Neural cell (in vitro differentiated cells): ENCODE data around the gene FAM171A1. TPM values are rescaled to one million over a fixed set of nuclear protein-coding genes. Genes with fewer than 3 reads are reported as not detected.

Experiments used
- H2AFZ ChIP-seq: fragments of 200-600, 300-800 bp; sonication (generic), shearing (Covaris generic); 2 replicates; pipeline ENCODE4 v1.6.0; 2014; ENCODE audit warnings: low read depth, mild to moderate bottlenecking, antibody characterized with exemption, low read length, moderate library complexity
- H3F3A ChIP-seq: fragments of 200-600 bp; shearing (Covaris generic); 2 replicates; pipeline ENCODE4 v1.6.1; 2016; ENCODE audit warnings: mild to moderate bottlenecking, moderate library complexity, mixed read lengths, antibody characterized with exemption, low read length; ENCODE audit not compliant: insufficient read depth, poor library complexity, severe bottlenecking
- H3K27ac ChIP-seq: fragments of 200-600, 300-800 bp; sonication (generic), shearing (Covaris generic); 2 replicates; pipeline ENCODE4 v1.5.1; 2014; ENCODE audit warnings: mild to moderate bottlenecking, low read length, moderate library complexity
- H3K27me3 ChIP-seq: fragments of 300-800, 200-600 bp; sonication (generic), shearing (Covaris generic); 2 replicates; pipeline ENCODE4 v1.6.0; 2014; ENCODE audit warnings: mild to moderate bottlenecking, low read depth, low read length, moderate library complexity; ENCODE audit not compliant: insufficient read depth
- H3K36me3 ChIP-seq: fragments of 300-800, 200-600 bp; sonication (generic), shearing (Covaris generic); 2 replicates; pipeline ENCODE4 v1.5.1; 2014; ENCODE audit warnings: mild to moderate bottlenecking, antibody characterized with exemption, low read length, moderate library complexity; ENCODE audit not compliant: insufficient read depth
- H3K4me2 ChIP-seq: fragments of 300-800, 200-600 bp; sonication (generic), shearing (Covaris generic); 2 replicates; pipeline ENCODE4 v1.6.0; 2014; ENCODE audit warnings: mild to moderate bottlenecking, low read length
- H3K4me3 ChIP-seq: fragments of 300-800, 200-600 bp; sonication (generic), shearing (Covaris generic); 2 replicates; pipeline ENCODE4 v1.5.1; 2014; ENCODE audit warnings: mild to moderate bottlenecking, low read length, moderate library complexity
- H3K79me2 ChIP-seq: fragments of 200-600 bp; shearing (Covaris generic); replicated peaks from 2 replicates; pipeline ENCODE4 v1.6.0; 2014; ENCODE audit warnings: mild to moderate bottlenecking, low read length, moderate library complexity; ENCODE audit not compliant: insufficient read depth
- H3K9ac ChIP-seq: fragments of 300-800, 200-600 bp; sonication (generic), shearing (Covaris generic); 2 replicates; pipeline ENCODE4 v1.6.1; 2016; ENCODE audit warnings: mild to moderate bottlenecking, low read length, mixed read lengths
- H3K9me2 ChIP-seq: fragments of 200-600 bp; shearing (Covaris generic); 2 replicates; pipeline ENCODE4 v1.6.1; 2016; ENCODE audit warnings: mild to moderate bottlenecking, low read length, mixed read lengths; ENCODE audit not compliant: insufficient read depth
- H3K9me3 ChIP-seq: fragments of 200-600, 300-800 bp; sonication (generic), shearing (Covaris generic); 2 replicates; pipeline ENCODE4 v1.6.1; 2016; ENCODE audit warnings: mild to moderate bottlenecking, mixed run types, low read length, moderate library complexity, mixed read lengths
- H4K20me1 ChIP-seq: fragments of 200-600 bp; shearing (Covaris generic); 2 replicates; pipeline ENCODE4 v1.6.1; 2016; ENCODE audit warnings: mild to moderate bottlenecking, mixed run types; ENCODE audit not compliant: insufficient read depth
- EP300 ChIP-seq: fragments of 450-650 bp; conservative IDR thresholded peaks from 2 replicates; pipeline ENCODE4 v1.6.1; 2014; ENCODE audit warnings: antibody characterized with exemption, mild to moderate bottlenecking, moderate library complexity; ENCODE audit not compliant: poor library complexity, severe bottlenecking
- EZH2 ChIP-seq: fragments of 200-600, 300-800 bp; shearing (Covaris generic), sonication (generic); IDR thresholded peaks from 2 replicates; pipeline ENCODE4 v1.6.1; 2014; ENCODE audit warnings: antibody characterized with exemption, low read length, borderline replicate concordance, mild to moderate bottlenecking; ENCODE audit not compliant: insufficient read depth, poor library complexity, severe bottlenecking
- MXI1 ChIP-seq: fragments of 450-650 bp; conservative IDR thresholded peaks from 2 replicates; pipeline ENCODE4 v1.6.1; 2014; ENCODE audit warnings: antibody characterized with exemption, mild to moderate bottlenecking; ENCODE audit not compliant: poor library complexity, severe bottlenecking
- POLR2AphosphoS5 ChIP-seq: IDR thresholded peaks from 2 replicates; pipeline ENCODE4 v1.6.1; 2012
- RAD21 ChIP-seq: fragments of 450-650 bp; conservative IDR thresholded peaks from 2 replicates; pipeline ENCODE4 v1.6.1; 2014; ENCODE audit warnings: antibody characterized with exemption, mild to moderate bottlenecking, moderate library complexity
- SMC3 ChIP-seq: fragments of 450-650 bp; conservative IDR thresholded peaks from 2 replicates; pipeline ENCODE4 v1.6.1; 2014; ENCODE audit warnings: antibody characterized with exemption, mild to moderate bottlenecking, moderate library complexity; ENCODE audit not compliant: poor library complexity
- TAF1 ChIP-seq: IDR thresholded peaks from 2 replicates; pipeline ENCODE4 v1.6.1; 2012; ENCODE audit warnings: low read depth
- polyA plus RNA-seq: library from polyadenylated mRNA; depleted of rRNA; stranded (reverse); fragments of >200 nt; gene quantifications from 2 replicates; pipeline ENCODE4 v1.2.3, GENCODE V29; 2014
- TF ChIP-seq, protein P1 (sequence below): fragments of 450-650 bp; IDR thresholded peaks from 2 replicates; pipeline ENCODE4 v1.5.1; 2014; ENCODE audit warnings: antibody characterized with exemption, mild to moderate bottlenecking, moderate library complexity; ENCODE audit not compliant: poor library complexity, severe bottlenecking
- TF ChIP-seq, protein P2 (sequence below): IDR thresholded peaks from 2 replicates; pipeline ENCODE4 v1.6.1; 2012; ENCODE audit warnings: borderline replicate concordance

FAM171A1 gene
- polyA plus RNA-seq, 1 donor from 2014 or later, result 28.8 TPM

DNA sequence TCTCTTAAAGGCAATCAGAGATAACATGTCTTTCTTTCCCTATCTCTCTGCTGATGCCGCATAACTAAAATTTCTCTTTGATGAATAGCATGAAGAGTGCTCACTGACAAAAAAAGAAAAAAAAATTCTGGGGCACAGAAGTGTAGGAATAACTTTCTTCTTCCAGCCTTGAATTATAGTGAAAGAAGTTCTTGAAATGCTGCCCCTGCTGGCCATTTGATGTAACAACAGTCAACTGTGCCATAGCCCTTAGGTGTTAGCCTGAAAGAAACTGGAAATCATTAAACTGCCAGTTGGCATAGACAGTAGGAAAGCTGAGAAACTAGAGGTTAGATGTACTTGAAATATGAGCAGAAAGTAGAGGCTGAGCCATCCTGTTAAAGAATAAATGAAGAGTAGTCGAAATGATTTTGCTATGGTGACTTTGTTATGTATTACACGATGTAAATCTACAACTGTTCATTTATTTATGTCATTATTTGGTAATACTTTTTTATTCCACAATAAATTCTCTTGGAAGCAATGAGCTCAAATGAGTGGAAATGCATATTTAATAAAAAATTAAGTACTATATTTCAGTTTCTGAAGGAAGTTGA, 48.3 kb upstream of the FAM171A1 start:
- Histone ChIP-seq H3K4me3 (no peak overlapping the region), H3K27ac (no peak overlapping the region), H3K79me2 (no peaks in the 10 kb centered on the region), H3K9me2 (no peaks in the 10 kb centered on the region), H3F3A (no peaks in the 10 kb centered on the region), H4K20me1 (no peaks in the 10 kb centered on the region), H3K9ac (no peak overlapping the region), H3K36me3 (no peaks in the 10 kb centered on the region), H3K27me3 (no peaks in the 10 kb centered on the region), H2AFZ (no peak overlapping the region), H3K4me2 (no peak overlapping the region), H3K9me3 (no peaks in the 10 kb centered on the region)
- TF ChIP-seq, protein P1, sequence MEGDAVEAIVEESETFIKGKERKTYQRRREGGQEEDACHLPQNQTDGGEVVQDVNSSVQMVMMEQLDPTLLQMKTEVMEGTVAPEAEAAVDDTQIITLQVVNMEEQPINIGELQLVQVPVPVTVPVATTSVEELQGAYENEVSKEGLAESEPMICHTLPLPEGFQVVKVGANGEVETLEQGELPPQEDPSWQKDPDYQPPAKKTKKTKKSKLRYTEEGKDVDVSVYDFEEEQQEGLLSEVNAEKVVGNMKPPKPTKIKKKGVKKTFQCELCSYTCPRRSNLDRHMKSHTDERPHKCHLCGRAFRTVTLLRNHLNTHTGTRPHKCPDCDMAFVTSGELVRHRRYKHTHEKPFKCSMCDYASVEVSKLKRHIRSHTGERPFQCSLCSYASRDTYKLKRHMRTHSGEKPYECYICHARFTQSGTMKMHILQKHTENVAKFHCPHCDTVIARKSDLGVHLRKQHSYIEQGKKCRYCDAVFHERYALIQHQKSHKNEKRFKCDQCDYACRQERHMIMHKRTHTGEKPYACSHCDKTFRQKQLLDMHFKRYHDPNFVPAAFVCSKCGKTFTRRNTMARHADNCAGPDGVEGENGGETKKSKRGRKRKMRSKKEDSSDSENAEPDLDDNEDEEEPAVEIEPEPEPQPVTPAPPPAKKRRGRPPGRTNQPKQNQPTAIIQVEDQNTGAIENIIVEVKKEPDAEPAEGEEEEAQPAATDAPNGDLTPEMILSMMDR, result peak; percentile 67
- TF ChIP-seq SMC3, result no peak
- TF ChIP-seq POLR2AphosphoS5, result no peak

DNA sequence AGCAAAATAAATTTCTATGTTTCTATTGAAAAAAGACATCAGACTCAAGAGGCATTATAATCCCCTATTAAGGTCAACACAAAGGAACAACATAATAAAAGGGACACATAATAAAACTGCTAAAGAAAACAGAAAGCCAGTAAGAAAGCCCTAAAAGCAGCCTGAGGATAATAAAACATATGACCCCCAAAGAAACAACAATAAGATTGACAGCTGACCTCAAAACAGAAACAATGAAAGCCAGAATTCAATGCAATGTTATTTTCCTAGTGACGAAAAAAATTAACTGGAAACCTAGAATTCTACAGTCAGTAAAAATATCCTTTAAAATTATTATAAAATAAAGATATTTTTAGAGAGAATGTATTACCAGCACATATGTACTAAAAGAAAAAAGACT, 44.9 kb upstream of the FAM171A1 start:
- Histone ChIP-seq H3K36me3 (no peaks in the 10 kb centered on the region), H3K9ac (no peak overlapping the region), H3F3A (no peaks in the 10 kb centered on the region), H2AFZ (no peak overlapping the region), H3K9me2 (no peaks in the 10 kb centered on the region), H3K4me2 (no peak overlapping the region), H3K27me3 (no peaks in the 10 kb centered on the region), H3K9me3 (no peaks in the 10 kb centered on the region), H3K4me3 (no peak overlapping the region), H4K20me1 (no peaks in the 10 kb centered on the region), H3K27ac (no peak overlapping the region), H3K79me2 (no peaks in the 10 kb centered on the region)
- TF ChIP-seq EP300 (no peak), MXI1 (no peak)
- TF ChIP-seq, protein P2, sequence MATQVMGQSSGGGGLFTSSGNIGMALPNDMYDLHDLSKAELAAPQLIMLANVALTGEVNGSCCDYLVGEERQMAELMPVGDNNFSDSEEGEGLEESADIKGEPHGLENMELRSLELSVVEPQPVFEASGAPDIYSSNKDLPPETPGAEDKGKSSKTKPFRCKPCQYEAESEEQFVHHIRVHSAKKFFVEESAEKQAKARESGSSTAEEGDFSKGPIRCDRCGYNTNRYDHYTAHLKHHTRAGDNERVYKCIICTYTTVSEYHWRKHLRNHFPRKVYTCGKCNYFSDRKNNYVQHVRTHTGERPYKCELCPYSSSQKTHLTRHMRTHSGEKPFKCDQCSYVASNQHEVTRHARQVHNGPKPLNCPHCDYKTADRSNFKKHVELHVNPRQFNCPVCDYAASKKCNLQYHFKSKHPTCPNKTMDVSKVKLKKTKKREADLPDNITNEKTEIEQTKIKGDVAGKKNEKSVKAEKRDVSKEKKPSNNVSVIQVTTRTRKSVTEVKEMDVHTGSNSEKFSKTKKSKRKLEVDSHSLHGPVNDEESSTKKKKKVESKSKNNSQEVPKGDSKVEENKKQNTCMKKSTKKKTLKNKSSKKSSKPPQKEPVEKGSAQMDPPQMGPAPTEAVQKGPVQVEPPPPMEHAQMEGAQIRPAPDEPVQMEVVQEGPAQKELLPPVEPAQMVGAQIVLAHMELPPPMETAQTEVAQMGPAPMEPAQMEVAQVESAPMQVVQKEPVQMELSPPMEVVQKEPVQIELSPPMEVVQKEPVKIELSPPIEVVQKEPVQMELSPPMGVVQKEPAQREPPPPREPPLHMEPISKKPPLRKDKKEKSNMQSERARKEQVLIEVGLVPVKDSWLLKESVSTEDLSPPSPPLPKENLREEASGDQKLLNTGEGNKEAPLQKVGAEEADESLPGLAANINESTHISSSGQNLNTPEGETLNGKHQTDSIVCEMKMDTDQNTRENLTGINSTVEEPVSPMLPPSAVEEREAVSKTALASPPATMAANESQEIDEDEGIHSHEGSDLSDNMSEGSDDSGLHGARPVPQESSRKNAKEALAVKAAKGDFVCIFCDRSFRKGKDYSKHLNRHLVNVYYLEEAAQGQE, result no peak

DNA sequence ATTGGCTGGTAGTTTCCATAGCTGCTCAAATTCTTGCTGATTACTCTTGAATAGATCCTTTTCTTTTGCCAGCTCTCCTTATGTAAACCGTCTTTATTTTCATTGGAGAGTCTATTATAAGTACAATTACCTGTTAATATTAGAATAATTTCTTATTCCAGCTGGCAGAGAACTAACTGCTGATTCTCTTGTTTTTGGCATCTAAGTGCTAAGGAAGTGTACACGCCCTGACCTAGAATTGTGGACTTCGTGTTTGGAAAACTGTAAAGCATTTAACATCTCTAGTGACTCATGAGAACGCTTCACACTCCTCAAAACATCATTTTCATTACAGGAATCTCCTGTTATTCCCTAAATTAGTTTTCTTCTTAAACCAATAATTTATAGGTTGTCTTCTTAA, 39.9 kb upstream of the FAM171A1 start:
- Histone ChIP-seq H3K27ac (no peak overlapping the region), H3K4me2 (no peak overlapping the region), H3K9me2 (no peaks in the 10 kb centered on the region), H3K36me3 (no peaks in the 10 kb centered on the region), H4K20me1 (no peaks in the 10 kb centered on the region), H3K27me3 (no peaks in the 10 kb centered on the region), H3F3A (no peaks in the 10 kb centered on the region), H3K79me2 (no peaks in the 10 kb centered on the region), H3K9me3 (no peaks in the 10 kb centered on the region), H3K9ac (no peak overlapping the region), H2AFZ (no peak overlapping the region), H3K4me3 (no peak overlapping the region)
- no peak for TF ChIP-seq TAF1
- TF ChIP-seq MXI1, result no peak
- no peak for TF ChIP-seq RAD21
- TF ChIP-seq EP300, result no peak
- TF ChIP-seq, protein P2, result no peak
- no peak for TF ChIP-seq POLR2AphosphoS5
- no peak for TF ChIP-seq EZH2
- TF ChIP-seq SMC3, result no peak
- TF ChIP-seq, protein P1, result no peak
